ENCODE data around the gene CLCNKA.

- TF ChIP-seq GABPA (IDR thresholded peaks at IDR 0.05; ENCODE audit: low read depth) (no peak), CTCF (IDR thresholded peaks at IDR 0.05) (no peak), JUND (IDR thresholded peaks at IDR 0.05) (no peak), RCOR1 (IDR thresholded peaks at IDR 0.05; ENCODE audit: low read length) (no peak), YY1 (IDR thresholded peaks at IDR 0.05; ENCODE audit: low read depth) (no peak), FOXJ3 (CRISPR knock-in tag; IDR thresholded peaks at IDR 0.05) (no peak), MXI1 (IDR thresholded peaks at IDR 0.05; ENCODE audit: low read depth, low read length) (no peak), EP300 (IDR thresholded peaks at IDR 0.05; ENCODE audit: borderline replicate concordance in 1 of 2, low read depth in 1 of 2, low read length in 1 of 2) (no peak), RFX5 (IDR thresholded peaks at IDR 0.05; ENCODE audit: low read length) (no peak), TCF12 (IDR thresholded peaks at IDR 0.05) (no peak), FOXM1 (IDR thresholded peaks at IDR 0.05; ENCODE audit: low read depth) (no peak)
Measured at GRCh38 chr1:16051039-16051438, 29.2 kb downstream of the CLCNKA start.
